A549 treated with Hydrocortisone at 1 μM for 4 hours (cell line): ENCODE measurements around the gene CFAP47. TPM values are rescaled to one million over a fixed set of nuclear protein-coding genes. Genes with fewer than 3 reads are reported as not detected.

Experiments
- total RNA-seq: library from RNA; stranded (reverse); fragments of 200-300 nt; extraction: Qiagen RNA extraction; gene quantifications from 5 replicates; pipeline ENCODE4 v1.2.3, GENCODE V29; 2022

The CFAP47 gene, protein sequence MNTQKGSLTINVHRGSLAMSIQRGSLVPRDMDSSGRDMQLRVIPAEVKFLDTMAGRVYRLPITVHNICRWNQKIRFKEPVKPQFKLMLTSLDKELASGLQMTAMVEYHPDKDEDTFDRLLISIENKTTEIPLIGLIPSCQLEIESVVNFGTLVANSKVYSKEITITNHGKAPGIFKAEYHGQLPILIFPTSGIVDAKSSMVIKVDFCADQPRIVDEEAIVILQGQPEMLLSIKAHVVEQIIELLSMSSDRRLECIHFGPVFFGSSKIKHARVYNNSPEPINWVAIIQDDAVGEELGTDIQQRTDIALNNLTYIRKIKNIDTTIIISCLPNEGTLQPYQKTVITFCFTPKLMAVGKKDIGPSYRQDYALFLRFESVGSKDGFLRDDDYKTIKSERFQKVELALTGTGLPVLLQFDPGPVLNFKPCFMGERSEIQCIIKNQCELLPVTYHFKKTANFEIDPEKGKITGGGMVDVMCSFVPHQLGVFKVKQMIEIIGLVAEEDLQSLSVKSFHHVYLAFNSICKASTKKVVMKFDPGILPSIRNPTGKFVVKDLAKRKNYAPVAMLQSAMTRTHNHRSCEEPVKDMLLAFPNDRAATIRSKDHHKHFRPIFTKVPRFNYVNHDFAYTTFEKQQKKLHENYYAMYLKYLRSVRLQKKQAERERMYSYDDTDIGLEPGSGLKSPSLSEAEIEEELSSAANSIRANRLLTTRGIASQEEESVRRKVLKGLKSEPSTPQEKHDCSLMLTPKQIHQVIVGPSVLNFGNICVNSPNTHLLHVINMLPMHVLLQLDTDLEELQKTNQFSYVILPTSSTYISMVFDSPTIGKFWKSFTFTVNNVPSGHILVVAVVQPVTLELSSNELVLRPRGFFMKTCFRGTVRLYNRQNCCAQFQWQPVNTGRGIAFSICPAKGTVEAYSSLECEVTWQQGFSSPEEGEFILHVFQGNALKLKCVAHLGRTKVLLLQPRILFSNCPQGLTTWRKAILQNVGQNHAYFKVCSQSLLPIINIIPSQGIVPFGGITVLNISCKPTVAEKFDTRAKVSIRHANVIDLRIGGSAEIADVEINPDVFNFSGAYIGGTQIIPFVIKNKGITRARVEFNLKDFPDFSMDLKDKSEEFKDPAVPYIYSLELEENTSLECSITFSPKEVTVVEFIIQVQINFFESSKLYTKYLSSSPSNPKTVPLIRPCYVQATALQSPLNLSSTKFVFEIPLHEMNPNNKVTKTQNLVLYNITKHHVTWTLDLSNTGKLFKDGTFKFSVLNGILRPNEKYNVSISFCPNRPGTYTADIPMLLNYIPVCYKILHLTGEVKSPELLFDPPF (N-terminal part only)
- 0.02 TPM in 1 of 5 replicates, not detected in the others for total RNA-seq

DNA sequence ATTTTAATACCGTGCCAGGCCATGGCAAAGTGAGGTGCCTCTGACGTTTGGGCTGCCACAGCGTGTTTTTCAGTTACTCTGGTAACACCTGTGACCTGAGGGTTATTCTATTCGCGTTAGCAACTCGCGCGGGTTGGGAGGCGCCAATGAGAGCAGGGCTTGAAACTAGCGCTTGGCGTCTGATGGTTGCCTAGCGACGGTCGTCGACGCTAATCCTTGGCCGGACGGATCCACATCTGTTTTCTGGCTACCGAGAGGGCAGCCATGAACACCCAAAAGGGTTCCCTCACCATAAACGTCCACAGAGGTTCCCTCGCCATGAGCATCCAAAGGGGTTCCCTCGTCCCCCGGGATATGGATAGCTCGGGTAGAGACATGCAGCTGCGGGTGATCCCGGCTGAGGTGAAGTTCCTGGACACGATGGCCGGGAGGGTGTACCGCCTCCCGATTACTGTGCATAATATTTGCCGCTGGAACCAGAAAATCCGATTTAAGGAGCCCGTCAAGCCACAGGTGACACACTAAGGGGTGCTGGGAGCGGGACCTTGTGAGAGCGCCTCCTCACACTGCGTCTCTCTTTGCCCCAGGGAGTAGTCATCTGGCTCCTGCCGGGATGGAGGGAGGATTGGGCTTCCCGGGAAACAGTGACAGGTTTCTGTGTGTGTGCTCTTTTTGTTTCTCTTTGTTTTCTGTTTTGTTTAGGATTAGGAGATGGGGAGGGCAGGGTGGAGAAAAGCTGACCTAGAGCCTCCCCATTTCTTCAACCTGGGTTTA, at the start of gene CFAP47:
Gene CFAP47 (plus strand): TSS at position 199 of the 774 bp plus-strand sequence. CDS start 66 bp downstream, at position 265.

Other genes starting within 250 kb of the CFAP47 start
- gene MAGEB16, start 121.4 kb upstream of the CFAP47 start, total RNA-seq: not detected in 5 replicates